Measurements from ENCODE around the gene CACNA2D4. TPM values are rescaled to one million over a fixed set of nuclear protein-coding genes. Genes with fewer than 3 reads are reported as not detected.

Gene CACNA2D4
- total RNA-seq, 4 donors from 2014 or later: 0.27 to 3.1 (median 0.92) TPM

DNA sequence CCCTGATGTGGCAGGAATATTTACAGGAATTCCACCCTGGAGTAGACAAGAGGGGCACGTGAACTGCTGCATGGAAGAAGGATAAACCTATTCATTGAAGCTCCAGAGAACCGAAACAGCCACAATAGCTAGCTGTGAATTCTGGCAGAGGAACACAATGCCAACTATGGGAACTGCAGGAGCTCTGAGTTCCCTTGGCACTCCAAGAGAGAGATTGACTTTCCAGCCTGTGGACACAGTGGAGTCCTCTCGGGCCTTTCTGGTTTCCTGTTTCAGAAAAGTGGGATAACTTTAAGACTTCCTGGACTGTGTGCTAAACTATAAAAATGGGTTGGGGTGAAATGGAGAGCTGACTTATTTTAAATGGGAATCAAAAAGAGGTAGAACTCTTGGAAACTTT is 11.9 kb downstream of the CACNA2D4 start:
- no peak for TF ChIP-seq POLR2A (IDR thresholded peaks at IDR 0.05)
- Histone ChIP-seq H3K27me3 (peaks cover 0 to 31% (median 0%) of the 10 kb centered on the region in 4 donors), H3K4me3 (no peak overlapping the region), H3K9me3 (peaks cover 0 to 33% (median 0%) of the 10 kb centered on the region in 3 donors), H3K27ac (no peak overlapping the region), H3K36me3 (no peaks in the 10 kb centered on the region), H3K4me1 (peaks cover 0 to 10% (median 6%) of the 10 kb centered on the region in 3 donors)
- WGBS, 2 donors: 39 to 50% methylated on average over 3 of the region's 3 CpGs
- DNase-seq: no peak
- intact Hi-C loops (cut with DNase I): no loop called here

- no peak overlapping the region for H3K27ac ChIP-seq
- intact Hi-C loops (cut with DNase I): no loop called here
- peaks cover 0 to 10% (median 6%) of the 10 kb centered on the region in 3 donors for H3K4me1 ChIP-seq
- H3K27me3 ChIP-seq: peaks cover 0 to 26% (median 0%) of the 10 kb centered on the region in 4 donors
- TF ChIP-seq CTCF (IDR thresholded peaks at IDR 0.05) (no peak), POLR2A (IDR thresholded peaks at IDR 0.05) (no peak)
- H3K4me3 ChIP-seq: no peak overlapping the region
- no peak for DNase-seq
- no peaks in the 10 kb centered on the region for H3K36me3 ChIP-seq
- peaks cover 0 to 33% (median 0%) of the 10 kb centered on the region in 3 donors for H3K9me3 ChIP-seq
Measured at GRCh38 chr12:1904875-1905274, 13.6 kb downstream of the CACNA2D4 start.

- TF ChIP-seq POLR2A (IDR thresholded peaks at IDR 0.05): no peak
- no peak for TF ChIP-seq CTCF (IDR thresholded peaks at IDR 0.05)
- DNase-seq: no peak
- no peak overlapping the region for H3K4me3 ChIP-seq
- WGBS, 2 donors: 62 to 63% methylated on average over 5 of the region's 5 CpGs
- no peak overlapping the region for H3K27ac ChIP-seq
- H3K36me3 ChIP-seq: no peaks in the 10 kb centered on the region
- H3K9me3 ChIP-seq: peaks cover 0 to 5% (median 0%) of the 10 kb centered on the region in 3 donors
- intact Hi-C loops (cut with DNase I): no loop called here
- H3K4me1 ChIP-seq: no peaks in the 10 kb centered on the region
- peaks cover 0 to 14% (median 0%) of the 10 kb centered on the region in 4 donors for H3K27me3 ChIP-seq
Measured at GRCh38 chr12:1896964-1897363, 21.5 kb downstream of the CACNA2D4 start.

DNA sequence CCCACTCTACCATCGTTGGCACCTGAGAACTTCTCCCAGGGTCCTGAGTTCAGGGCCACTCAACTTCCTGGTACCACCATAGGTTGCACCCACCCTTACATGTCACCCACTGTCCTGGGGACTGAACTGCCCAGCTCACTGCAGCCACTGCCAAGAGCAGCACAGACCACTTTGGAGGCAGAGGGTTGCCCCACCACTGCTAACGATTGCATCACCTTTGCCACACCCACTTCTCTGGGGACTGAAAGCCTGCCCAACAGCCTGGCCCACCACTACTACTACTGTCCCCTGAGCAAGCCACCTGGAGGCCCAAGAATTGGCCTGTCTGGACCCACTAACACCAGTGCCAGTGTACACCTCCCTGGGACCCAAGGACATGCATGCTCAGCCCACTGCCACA is 27.6 kb downstream of the CACNA2D4 start:
- TF ChIP-seq CTCF (IDR thresholded peaks at IDR 0.05): no peak
- TF ChIP-seq POLR2A (IDR thresholded peaks at IDR 0.05): no peak
- H3K27ac ChIP-seq: no peak overlapping the region
- intact Hi-C loops (cut with DNase I): no loop called here
- H3K4me3 ChIP-seq: no peak overlapping the region
- peaks cover 0 to 11% (median 0%) of the 10 kb centered on the region in 3 donors for H3K9me3 ChIP-seq
- DNase-seq: no peak
- H3K27me3 ChIP-seq: peaks cover 0 to 19% (median 0%) of the 10 kb centered on the region in 4 donors
- no peaks in the 10 kb centered on the region for H3K4me1 ChIP-seq
- no peaks in the 10 kb centered on the region for H3K36me3 ChIP-seq
- 92% methylated on average over 2 of the region's 2 CpGs; no CpG with 5 or more reads in 1 of the 2 donors for WGBS, 2 donors

- Histone ChIP-seq H3K27me3 (peaks cover 0 to 15% (median 0%) of the 10 kb centered on the region in 4 donors), H3K9me3 (peaks cover 0 to 11% (median 0%) of the 10 kb centered on the region in 3 donors), H3K36me3 (no peaks in the 10 kb centered on the region), H3K4me1 (no peaks in the 10 kb centered on the region), H3K27ac (no peak overlapping the region), H3K4me3 (no peak overlapping the region)
- WGBS, 2 donors: 79 to 83% methylated on average over 5 to 6 of the region's 8 CpGs
- TF ChIP-seq CTCF (IDR thresholded peaks at IDR 0.05): no peak
- no peak for TF ChIP-seq POLR2A (IDR thresholded peaks at IDR 0.05)
- intact Hi-C loops (cut with DNase I): no loop called here
- no peak for DNase-seq
Measured at GRCh38 chr12:1890119-1890703, 28.2 kb downstream of the CACNA2D4 start.
